Activated CD8-positive, alpha-beta memory T cell treated with anti-CD3 and anti-CD28 coated beads, Interleukin-2, amount 50 U/mL, for 4 hours (primary cell): Measurements from ENCODE around the gene TMIE.
"Not testable (repeated sequence)": the region's sequence is repeated elsewhere in the genome, so short reads cannot be mapped to it uniquely, and the experiment has no call there.

Source experiments
- DNase-seq: peaks from one replicate; pipeline ENCODE4 v3.0.0-alpha.2; 2020

The TMIE gene

GRCh38 chr3:46729038-46729437 lies 27.8 kb downstream of the TMIE start:
- no peak for DNase-seq

GRCh38 chr3:46730819-46731218 lies 29.6 kb downstream of the TMIE start:
- no peak for DNase-seq

- no peak for DNase-seq
These were observed 30.6 kb downstream of the TMIE start for GRCh38 chr3:46731795-46732194.

- DNase-seq: no peak
These were observed 32.0 kb downstream of the TMIE start for GRCh38 chr3:46733026-46733800.

GRCh38 chr3:46734773-46735172 lies 33.6 kb downstream of the TMIE start:
- no peak for DNase-seq

- DNase-seq: no peak
These were observed 35.0 kb downstream of the TMIE start for GRCh38 chr3:46736006-46736872.

- no peak for DNase-seq
These were observed 36.1 kb downstream of the TMIE start for GRCh38 chr3:46737329-46737731.

GRCh38 chr3:46739565-46739964 lies 38.4 kb downstream of the TMIE start:
- DNase-seq: not testable (repeated sequence)

- DNase-seq: no peak
These were observed 41.9 kb downstream of the TMIE start for GRCh38 chr3:46742992-46743585.

- no peak for DNase-seq
These were observed 45.5 kb downstream of the TMIE start for GRCh38 chr3:46746711-46747110.

GRCh38 chr3:46748170-46748569 lies 47.0 kb downstream of the TMIE start:
- DNase-seq: no peak

GRCh38 chr3:46749129-46749528 lies 47.9 kb downstream of the TMIE start:
- DNase-seq: no peak

- no peak for DNase-seq
These were observed 49.4 kb downstream of the TMIE start for GRCh38 chr3:46750555-46751038.

GRCh38 chr3:46753127-46753526 lies 51.9 kb downstream of the TMIE start:
- not testable (repeated sequence) for DNase-seq

GRCh38 chr3:46755646-46756045 lies 54.5 kb downstream of the TMIE start:
- DNase-seq: no peak

- no peak for DNase-seq
These were observed 55.5 kb downstream of the TMIE start for GRCh38 chr3:46756642-46757041.

GRCh38 chr3:46759239-46760167 lies 58.3 kb downstream of the TMIE start:
- no peak for DNase-seq
